Retinal pigment epithelial cell (primary cell): ENCODE data around the gene TCERG1.
"Not testable (repeated sequence)": the region's sequence is repeated elsewhere in the genome, so short reads cannot be mapped to it uniquely, and the experiment has no call there.

Source experiments
- DNase-seq: peaks from one replicate; pipeline ENCODE4 v3.0.0-alpha.2; 2010; ENCODE audit warnings: low read depth
- H3K4me3 ChIP-seq: 2 replicates; pipeline ENCODE4 v1.5.1; 2011; ENCODE audit warnings: mild to moderate bottlenecking, low read length, control low read depth, moderate library complexity
- TF ChIP-seq, protein P1 (sequence below): conservative IDR thresholded peaks from 2 replicates; pipeline ENCODE4 v1.5.1; 2011; ENCODE audit warnings: low read depth, low read length, control low read depth, inconsistent platforms

The TCERG1 gene

DNA sequence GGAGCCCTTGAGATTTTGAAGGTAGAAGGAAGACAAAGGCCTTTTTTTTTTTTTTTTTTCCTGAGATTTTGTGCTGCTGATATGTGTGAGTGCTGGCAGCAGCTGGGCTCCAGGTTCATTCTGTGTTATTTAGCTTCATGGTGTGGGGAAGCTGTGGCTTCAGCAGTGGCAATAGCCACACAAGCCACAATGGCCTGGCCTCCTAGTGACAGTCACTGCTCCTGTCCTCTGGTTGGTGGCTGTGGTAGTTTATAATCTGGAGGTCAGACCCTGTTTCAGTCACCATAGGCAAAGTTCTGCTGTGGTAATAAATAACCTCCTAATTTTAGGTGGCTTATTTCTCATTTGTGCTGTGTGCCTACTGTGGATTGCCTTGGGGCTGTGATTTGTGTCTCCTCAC, 97.1 kb downstream of the TCERG1 start:
- TF ChIP-seq, protein P1, sequence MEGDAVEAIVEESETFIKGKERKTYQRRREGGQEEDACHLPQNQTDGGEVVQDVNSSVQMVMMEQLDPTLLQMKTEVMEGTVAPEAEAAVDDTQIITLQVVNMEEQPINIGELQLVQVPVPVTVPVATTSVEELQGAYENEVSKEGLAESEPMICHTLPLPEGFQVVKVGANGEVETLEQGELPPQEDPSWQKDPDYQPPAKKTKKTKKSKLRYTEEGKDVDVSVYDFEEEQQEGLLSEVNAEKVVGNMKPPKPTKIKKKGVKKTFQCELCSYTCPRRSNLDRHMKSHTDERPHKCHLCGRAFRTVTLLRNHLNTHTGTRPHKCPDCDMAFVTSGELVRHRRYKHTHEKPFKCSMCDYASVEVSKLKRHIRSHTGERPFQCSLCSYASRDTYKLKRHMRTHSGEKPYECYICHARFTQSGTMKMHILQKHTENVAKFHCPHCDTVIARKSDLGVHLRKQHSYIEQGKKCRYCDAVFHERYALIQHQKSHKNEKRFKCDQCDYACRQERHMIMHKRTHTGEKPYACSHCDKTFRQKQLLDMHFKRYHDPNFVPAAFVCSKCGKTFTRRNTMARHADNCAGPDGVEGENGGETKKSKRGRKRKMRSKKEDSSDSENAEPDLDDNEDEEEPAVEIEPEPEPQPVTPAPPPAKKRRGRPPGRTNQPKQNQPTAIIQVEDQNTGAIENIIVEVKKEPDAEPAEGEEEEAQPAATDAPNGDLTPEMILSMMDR, result no peak
- no peak overlapping the region for H3K4me3 ChIP-seq
- DNase-seq, result no peak

DNA sequence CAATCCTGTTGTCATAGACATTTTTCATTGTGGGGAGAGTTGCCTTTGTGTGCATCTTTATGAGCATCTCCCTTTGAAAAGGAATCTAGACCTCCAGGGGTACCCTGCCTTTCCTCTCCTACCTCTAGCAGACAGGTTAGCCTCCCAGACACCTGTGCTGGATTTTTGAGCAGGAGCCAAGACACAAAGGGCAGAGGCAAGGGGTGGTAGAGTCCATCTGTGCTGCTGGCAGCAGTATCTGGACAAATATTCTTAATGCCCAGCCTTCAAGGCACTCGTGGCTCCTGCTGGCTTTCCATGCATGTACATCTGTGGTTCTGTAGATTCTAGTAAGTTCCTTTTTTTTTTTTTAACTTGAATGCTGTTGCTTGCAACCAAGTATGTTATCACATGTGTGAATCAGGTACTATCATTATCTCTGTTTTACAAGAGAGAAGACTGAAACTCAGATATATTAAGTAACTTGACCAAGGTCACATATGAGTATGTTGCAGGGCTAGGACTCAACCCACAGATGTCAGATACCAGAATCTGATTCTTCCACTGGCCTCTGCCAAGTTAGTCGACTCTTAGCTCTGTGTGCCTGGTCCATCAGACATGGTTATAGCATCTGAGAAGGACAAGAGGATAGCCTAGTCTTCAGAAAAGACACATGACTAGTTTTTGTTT, 101.8 kb downstream of the TCERG1 start:
- no peak overlapping the region for H3K4me3 ChIP-seq
- DNase-seq, result no peak
- TF ChIP-seq, protein P1, result no peak

DNA sequence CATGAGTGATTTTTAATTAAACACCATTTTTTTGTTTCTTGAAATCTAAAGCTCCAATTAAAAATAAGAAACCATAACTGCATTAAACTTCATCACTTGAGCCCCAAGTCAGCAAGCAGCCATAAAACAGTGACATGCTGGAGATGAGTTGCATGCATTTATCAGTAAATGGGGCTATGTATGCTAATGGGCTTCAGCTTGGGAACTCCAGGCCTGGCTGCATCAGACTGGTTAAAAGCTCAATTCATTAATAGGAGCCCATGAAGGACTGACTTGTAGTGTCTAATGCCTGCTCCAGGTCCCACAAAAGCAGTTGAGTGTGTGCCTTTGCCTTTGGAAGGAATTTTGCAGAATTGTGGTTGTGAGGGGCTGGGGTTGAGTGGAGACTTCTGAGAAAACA, 102.5 kb downstream of the TCERG1 start:
- TF ChIP-seq, protein P1, result no peak
- DNase-seq, result no peak
- no peak overlapping the region for H3K4me3 ChIP-seq

DNA sequence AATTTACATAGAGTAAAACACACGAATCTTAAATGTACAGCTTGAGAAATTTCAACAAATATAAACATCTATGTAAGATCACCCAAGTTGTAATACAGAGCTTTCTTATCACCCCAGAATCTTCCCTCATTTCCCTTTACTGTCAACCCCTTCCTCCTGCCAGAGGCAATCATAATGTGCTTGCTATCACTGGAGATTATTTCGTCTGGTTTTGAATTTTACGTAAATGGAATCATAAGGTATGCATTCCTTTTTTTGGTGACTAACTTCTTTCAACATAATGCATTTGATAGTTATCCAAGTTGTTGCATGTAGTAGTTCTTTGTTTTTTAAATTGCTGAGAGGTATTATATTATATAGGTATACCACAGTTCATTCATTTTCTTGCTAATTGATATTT, 106.3 kb downstream of the TCERG1 start:
- H3K4me3 ChIP-seq, result no peak overlapping the region
- TF ChIP-seq, protein P1, result no peak
- no peak for DNase-seq

DNA sequence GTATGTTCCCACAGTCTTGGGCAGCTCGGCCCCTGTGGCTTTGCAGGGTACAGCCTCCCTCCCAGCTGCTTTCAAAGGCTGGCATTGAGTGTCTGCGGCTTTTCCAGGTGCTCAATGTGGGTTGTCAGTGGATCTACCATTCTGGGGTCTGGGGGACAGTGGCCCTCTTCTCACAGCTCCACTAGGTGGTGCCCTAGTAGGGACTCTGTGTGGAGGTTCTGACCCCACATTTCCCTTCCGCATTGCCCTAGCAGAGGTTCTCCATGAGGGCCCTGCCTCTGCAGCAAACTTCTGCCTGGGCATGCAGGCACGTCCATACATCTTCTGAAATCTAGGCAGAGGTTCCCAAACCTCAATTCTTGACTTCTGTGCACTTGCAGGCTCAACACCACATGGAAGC, 109.8 kb downstream of the TCERG1 start:
- DNase-seq, H3K4me3 ChIP-seq: not testable (repeated sequence)

DNA sequence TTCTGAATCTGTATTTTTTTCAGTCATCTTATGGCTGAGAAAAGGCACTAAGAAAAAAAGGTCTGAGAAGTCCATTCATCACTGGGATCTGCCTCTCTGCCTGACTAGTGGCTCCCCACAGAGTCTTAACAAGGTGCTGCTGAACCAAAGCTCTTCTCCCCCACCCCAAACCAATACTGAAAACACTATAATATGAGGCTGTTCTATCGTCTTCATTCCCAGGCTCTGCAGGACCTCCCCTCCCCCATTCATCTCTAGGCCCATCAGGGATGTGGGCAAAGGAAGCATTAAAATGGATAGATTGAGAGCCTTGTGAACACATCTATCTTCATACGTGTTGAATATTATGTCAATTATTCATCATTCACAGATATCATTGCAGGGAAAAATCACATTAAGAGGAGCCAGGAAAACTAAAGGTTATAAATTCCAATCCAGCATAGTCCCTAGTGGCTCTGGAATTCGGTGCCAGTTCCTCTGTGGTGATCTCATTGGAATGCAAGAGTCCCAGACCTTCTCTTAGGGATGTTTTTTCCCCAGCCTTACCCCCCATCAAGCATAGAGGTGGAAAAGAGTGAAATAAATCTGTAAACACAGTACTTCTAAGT, 113.2 kb downstream of the TCERG1 start:
- peak; percentile 15 for DNase-seq
- no peak overlapping the region for H3K4me3 ChIP-seq
- TF ChIP-seq, protein P1, result no peak
